ENCODE data around the gene CENPP.

Gene CENPP

DNA sequence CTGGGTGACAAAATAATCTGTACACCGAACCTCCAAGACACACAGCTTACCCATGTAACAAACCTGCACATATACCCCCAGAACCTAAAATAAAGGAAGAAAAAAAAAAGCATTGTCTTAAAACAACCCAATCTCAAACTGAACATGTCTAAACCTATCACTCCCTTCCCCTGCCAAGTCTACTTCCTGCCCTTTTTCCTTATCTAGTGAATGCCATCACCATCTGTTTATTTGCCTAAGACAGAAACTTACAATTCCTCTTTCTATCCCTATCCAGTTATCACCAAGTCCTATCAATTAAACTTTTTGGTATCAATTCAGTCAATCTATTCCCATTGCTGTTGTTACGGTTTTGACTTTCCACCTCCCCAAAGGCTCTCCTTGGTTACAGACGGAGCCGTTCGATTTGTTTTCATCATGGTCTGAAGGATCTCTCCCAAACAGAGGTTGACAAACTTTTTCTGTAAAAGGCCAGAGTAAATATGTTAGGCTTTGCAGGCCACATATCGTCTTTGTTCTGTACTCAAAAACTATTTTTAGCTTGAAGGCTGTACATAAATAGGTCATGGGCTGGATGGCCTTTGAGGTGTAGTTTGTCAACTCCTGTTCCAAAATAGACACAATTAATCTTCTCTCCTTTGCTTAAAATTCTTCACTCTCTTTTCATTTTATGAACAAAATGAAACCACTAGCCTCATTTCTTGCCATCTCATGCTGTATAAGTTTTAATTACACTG is 12.7 kb upstream of the CENPP start:
- in situ Hi-C loops (cut with MboI; ENCODE audit: low sequenced_read_pairs) = no loop called here

DNA sequence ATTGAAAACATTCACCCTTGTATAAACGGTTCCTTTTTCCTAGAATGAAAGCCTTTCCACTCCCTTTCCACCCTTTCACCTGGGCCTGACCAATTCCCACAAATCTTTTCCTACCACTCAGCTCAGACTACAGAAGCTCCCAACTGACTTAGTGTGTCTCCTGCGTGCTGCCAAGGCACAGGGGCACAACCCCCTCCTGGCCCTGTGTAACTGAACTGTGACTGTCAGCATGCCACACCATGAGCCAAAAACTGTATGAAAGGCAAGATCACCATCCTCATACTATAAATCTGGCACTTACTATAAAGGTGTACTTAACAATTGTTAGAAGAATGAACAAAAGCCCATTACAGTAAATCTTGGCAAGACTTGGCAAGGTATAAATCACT is 12.1 kb upstream of the CENPP start:
- in situ Hi-C loops (cut with MboI; ENCODE audit: low sequenced_read_pairs) = no loop called here

DNA sequence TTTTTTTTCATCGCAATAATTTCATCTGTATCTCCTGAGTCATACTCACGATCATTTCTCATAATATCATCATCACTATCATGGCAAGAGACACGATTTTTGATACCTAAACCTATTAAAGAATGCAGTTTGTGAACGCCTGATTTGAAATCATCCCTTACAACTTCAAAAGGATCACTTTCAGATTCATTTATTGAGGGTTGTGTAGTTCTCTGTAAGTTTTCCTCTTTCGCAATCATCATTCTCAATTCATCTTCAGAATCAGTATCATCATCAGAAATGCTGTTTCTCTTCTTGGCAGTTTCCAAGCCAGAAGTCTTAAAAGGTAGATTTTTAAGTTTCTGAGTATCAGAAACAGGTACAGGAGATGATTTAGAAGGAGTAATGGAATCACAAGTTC is 10.3 kb upstream of the CENPP start:
- in situ Hi-C loops (cut with MboI; ENCODE audit: low sequenced_read_pairs) = no loop called here

DNA sequence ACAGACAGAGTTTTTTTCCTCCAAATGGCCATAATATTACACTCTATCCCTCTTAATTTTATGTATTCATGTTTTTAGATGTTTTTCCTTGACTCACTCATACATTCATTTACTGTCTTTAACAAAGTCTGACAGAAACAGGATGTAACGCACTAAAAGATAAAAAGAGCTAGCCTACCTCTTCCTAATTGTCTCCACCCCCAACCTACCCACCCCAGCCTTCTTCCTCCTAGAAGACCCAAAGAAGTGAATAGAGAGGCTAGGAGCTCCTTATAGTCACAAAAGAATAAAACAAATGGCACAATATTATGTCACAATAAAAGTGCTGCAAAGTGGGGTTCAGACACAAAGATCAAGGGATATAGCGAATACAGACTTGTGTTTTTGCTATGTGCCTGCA is 1.3 kb upstream of the CENPP start:
- in situ Hi-C loops (cut with MboI; ENCODE audit: low sequenced_read_pairs) = no loop called here

DNA sequence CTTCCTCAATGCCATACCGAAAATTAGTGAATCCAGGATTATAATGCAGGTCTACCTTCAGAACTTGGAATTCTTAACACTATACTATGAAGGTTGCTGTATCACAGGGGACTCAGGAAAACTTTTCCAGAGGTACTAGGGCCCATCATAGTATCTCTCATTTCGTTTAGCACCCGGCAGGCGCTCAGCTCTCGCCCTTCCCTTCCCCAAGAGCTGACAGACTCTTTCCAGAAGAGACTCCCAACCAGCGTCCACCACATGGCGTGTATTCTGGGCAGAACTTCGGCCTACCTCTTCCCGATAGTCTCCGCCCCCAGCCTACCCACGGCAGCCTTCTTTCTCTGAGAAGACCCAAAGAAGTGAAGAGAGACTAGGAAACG is 874 bp upstream of the CENPP start:
- in situ Hi-C loops (cut with MboI; ENCODE audit: low sequenced_read_pairs) = no loop called here

DNA sequence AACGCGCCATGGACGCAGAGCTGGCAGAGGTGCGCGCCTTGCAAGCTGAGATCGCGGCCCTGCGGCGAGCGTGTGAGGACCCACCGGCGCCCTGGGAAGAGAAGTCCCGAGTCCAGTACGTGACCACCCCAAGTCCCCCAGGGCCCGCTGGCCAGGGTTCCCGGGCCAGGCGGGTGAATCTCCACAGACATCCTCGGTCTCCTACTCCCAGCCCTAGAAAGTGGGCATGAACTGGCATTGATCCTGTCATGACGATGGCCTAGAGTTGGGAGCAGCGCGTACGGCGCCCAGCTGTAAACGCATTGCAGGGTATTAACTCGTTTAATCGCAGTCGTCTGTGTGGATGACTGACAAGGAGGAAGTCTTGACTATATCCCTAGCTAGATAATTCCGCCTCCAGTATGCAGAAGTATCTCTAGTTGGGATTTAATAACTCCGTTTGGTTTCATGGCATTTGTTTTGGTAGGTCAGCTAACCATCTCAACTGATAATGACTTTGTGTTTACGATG is 293 bp downstream of the CENPP start:
- in situ Hi-C loops (cut with MboI; ENCODE audit: low sequenced_read_pairs) = no loop called here

DNA sequence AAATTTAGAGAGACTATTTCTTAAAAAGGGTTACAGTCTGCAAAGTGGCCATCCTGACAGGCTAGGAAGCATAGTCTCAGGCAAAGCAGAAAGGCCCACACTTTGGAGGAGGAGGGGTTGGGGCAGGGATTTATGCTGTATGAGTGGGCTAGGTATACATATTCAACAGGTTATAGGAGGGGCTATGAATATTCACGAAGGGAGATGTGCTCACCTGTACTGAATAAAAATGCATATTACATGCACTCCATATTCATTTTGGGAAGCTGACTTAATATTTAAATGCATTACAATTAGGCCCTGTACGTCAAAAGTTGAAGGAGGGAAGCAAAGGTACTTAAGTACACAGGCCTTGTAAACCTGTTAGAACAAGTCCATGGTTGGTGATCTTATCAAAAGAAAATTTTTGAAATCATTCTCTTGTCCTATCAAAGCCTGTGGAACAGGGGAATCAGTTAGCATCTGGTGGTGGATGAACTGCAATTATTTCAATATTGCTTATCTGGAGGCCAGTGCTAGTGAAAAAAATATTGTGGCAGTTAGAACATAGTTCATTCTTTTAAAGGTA is 1.6 kb downstream of the CENPP start:
- in situ Hi-C loops (cut with MboI; ENCODE audit: low sequenced_read_pairs) = no loop called here

DNA sequence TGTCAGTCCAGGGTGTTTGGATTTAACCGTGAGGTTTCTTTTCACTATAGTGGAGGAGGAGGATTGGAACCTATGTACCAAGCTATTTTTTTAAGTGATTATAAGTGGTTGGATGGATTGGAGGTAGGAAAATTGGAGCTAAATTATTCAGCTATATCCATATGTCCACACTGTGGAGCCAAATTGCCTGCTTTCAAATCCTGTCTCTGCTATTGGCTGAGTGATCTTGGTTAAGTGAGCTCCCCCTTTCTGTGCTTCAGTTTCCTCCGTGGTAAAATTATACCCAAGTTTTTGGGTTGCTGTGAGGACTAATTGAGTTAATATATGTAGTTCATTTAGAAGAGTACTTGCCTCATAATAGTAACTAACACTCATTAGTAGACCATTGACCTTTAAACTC is 2.5 kb downstream of the CENPP start:
- in situ Hi-C loops (cut with MboI; ENCODE audit: low sequenced_read_pairs) = no loop called here

DNA sequence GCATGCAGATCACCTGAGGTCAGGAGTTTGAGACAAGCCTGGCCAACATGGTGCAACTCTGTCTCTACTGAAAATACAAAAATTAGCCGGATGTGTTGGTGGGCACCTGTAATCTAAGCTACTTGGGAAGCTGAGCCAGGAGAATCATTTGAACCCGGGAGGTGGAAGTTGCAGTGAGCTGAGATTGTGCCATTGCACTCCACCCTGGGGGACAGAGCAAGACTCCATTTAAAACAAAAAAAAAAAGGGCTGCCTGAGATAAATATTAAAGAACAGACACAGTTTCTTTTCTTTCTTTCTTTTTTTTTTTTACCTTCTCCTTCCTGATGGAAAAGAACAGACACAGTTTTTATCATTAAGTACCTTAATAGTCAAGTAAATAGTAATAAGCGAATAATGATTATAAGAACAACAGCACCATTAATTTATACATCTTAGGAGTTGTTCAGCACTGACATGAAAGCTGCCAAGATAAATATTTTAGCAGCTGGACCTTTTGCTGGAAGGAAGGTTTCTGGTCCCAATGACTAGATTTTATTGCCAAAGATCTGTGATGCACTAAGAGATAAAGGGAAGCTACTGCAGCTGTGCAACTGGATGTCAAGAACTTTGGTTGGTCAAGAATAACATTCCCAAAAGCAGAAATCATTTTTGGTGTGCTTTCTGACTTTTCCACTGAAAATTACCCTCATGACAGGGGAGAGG is 7.0 kb downstream of the CENPP start:
- in situ Hi-C loops (cut with MboI; ENCODE audit: low sequenced_read_pairs) = no loop called here

DNA sequence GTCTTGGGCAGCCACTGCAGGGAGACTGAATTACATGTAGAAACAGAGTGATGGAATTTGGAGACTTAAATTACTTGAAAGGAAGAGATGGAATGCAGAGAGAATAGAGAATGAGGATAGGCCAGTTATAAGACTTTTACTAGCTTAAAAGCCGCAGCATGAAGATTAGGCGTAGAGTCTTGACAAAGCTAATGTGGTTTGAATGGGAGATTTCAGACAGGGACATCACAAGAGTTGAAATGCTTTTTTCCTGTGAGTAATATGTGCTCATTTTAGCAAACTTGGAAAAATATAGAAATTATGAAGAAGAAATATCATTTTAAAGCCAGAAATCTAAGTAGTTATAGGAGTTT is 7.5 kb downstream of the CENPP start:
- in situ Hi-C loops (cut with MboI; ENCODE audit: low sequenced_read_pairs) = no loop called here

DNA sequence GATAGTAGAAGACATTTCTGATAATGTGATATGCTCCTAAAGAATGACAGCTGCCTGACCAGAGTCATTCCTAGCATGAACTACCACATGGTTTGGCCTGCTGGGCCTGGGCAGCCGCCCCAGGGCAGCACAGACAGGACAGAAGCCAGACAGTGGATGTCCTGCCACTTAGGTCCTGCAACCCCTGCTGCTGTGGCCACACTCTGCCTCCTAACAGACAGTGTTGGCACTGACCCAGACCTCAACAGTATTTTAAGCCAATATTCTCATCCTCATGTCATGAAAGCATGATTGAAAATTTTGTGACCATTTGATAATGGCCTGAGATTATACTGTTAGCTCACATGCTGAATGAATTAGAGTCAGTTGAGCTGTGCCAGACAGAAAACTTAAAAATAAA is 15.8 kb downstream of the CENPP start:
- in situ Hi-C loops (cut with MboI; ENCODE audit: low sequenced_read_pairs) = no loop called here

DNA sequence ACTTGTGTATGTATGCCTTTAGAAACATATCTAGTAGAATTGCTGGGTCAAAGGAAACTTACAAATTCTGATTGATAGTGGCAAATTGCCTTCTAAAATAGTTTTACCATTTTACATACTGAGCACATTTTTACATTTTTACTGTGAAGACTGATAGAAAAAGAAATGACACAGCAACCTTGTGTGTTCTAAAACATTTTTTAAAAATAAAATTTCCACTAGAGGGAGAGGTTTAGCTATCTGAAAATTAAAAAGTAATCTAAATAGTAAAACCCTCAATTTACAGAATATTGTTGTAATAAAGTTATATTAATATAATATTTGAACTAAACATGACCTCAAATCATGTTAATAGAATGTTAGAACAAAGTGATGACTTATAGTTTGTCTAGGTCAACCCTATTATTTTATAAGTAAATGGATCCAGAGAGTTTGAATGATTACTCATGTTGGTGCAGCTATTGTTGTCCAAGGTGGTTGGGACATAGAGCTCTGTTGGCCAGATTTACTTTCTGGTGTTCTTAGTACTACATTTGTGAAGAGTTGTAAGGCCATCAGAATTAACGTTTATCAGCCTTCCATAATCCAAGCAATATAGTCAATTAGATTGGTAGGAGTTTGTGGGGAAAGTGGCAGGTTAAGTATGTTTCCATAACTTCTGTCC is 17.2 kb downstream of the CENPP start:
- in situ Hi-C loops (cut with MboI; ENCODE audit: low sequenced_read_pairs) = no loop called here

DNA sequence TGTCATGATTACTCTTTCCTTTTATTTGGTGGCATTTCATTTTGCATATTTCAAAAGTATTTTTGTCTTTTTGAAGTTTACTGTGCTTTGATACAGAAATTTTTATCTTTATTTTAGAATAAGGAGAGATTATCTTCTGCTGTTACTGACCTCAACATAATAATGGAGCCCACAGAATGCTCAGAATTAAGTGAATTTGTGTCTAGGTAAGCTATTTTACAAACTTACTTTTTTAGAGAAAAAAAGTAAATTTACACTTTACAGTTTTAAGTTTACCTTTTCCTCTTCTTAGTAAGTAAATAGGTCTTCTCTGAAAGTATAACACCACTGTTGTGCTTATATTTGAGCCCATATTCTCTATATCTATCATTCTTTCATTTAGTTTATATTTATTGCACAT is 19.8 kb downstream of the CENPP start:
- in situ Hi-C loops (cut with MboI; ENCODE audit: low sequenced_read_pairs) = no loop called here

DNA sequence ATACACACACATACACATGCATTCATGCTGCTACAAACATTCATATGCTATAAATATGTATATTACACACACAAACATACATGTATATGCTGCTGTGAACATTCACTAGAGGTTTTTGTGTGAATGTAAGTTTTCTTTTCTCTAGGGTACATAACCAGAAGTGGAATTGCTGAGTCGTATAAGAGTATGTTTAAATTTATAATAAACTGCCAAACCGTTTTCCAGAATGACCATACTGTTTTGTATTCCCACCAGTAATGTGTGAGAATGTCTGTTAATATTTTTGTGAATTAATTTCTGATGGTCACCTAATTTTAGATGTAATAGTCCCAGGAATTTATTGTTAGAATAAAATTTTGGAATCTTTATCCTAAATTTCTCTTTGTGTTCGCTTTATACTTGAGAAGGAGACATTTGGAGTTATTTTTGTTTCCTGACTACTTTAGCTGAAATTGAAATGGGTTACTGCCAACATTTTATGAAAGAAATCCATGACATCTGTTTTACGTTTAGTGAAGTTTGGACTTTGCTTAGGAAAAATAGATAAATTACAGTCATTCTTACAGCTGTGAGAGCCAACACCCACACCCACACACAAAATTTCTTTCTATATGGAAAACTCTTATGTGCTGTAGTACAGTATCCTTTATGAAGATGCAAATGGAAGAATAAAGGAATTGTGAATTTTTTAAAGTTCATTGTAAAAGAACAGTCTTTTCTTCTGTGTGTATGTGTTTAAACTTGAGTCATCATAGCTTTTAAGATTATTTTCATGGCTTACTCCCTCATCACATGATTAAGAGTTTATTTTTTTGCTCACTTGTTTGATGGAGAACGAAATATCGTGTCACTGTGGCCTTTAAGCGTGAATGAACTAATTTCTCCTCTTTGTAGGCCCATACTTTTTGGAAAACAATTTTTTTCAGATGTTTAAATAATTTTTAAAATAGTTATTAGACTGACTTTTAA is 24.3 kb downstream of the CENPP start:
- in situ Hi-C loops (cut with MboI; ENCODE audit: low sequenced_read_pairs) = no loop called here

DNA sequence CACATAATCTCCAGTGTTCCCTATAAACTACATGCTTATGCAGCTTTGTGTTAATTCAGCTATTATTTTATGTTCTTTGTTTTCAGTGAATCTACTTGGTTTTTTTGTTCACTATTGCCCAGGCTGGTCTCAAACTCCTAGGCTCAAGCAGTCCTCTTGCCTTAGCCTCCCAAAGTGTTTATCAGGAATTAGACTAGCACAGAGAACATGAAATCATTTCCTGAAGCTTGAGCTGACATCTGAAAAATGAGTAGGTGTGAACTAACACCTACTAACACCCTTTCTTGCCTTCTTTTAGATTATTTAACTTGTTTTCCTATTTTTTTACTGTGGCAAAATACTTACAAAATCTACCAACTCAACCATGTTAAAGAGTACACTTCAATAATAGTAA is 25.0 kb downstream of the CENPP start:
- in situ Hi-C loops (cut with MboI; ENCODE audit: low sequenced_read_pairs) = no loop called here

DNA sequence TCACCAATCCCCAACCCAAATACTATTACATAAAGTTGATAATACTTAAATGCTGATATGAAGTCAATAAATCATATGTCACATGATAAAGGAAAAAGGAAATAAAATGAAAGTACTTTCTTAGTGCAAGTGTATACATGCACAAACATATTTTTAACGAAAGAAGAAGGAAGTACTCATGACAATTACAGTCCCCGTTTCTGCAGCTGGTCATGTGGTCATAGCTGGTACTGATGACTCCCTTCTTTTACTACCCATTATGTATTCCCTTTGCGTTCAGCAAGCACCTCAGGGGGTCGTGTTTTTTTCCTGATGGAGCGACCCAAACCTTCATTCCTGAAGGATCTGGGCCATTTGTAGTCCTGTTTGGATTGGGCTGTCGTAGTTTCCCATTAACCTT is 27.3 kb downstream of the CENPP start:
- in situ Hi-C loops (cut with MboI; ENCODE audit: low sequenced_read_pairs) = no loop called here

DNA sequence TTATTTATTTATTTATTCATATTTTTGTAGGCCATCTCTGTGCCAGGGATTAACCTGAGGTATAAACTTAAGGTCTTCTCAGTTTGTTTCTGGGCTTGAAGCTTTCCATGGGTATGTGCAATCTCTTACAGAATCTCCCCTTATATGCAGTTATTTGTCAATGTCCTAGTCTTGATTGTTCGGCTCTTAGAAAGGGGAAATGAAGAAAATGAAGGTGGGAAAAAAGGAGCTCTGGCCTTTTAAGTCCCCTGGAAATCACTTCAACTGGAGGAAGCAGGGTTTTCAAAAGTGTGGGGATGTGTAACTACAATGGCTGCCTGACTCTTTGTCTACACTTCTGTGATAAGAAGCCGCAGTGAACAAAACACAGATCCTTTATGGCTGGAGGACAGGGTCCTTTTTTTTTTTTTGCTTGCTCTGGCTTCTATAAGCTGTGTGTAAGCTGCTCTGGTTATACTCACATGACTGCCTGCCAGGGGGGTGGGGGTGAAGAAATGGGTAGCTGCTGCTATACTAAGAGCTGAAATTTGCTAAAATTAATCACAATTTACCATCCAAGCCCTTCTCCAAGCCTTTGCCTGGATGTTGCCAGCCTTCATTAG is 33.7 kb downstream of the CENPP start:
- in situ Hi-C loops (cut with MboI; ENCODE audit: low sequenced_read_pairs) = no loop called here

DNA sequence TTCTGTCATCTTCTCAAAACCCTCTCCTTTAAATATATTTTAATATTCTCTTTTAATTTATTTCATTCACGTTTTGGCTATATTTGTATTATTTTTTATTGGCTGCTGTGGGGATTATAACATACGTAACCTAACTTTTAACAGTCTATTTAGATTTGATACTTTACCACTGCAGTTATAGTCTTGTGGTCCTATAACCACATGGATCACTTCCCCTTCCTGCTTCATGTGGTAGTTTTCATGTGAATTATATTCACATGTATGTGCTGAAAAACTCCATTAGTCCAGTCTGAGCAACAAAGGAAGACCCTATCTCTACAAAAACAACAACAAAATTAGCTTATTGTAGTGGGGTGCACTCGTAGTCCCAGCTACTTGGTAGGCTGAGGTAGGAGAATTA is 34.3 kb downstream of the CENPP start:
- in situ Hi-C loops (cut with MboI; ENCODE audit: low sequenced_read_pairs) = no loop called here

DNA sequence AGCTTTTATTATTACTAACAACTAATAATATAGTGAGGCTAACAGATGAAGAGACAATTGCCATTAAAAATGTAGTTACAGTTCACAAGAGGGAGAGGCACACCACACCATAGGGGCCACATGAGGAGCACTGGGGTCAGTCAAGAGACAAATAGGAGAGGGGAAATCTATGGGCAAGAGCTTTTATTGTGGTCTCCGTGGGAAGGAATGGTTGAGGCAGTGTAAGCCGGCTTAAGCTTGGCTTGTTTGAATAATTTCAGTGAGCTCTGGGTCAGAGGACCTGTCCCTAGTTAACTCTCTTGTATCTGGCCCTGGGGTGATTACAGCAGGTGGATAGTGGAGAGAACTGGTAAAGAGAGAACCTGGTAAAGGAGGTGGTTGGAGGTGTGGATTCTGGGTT is 43.3 kb downstream of the CENPP start:
- in situ Hi-C loops (cut with MboI; ENCODE audit: low sequenced_read_pairs) = no loop called here

DNA sequence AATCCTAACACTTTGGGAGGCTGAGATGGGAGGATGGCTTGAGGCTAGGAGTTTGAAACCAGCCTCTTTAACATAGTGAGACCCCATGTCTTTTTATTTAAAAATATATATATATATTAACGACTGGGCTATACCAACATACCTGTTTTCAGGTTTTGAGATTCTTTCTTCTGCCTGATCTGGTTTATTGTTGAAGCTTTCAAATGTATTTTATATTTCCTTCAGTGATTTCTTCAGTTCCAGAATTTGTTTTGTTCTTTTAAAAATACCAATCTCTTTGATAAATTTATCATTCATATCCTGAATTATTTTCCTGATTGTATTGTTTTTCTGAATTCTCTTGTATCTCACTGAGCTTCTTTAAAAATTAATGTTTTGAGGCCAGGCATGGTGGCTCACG is 47.4 kb downstream of the CENPP start:
- in situ Hi-C loops (cut with MboI; ENCODE audit: low sequenced_read_pairs) = no loop called here
